Stimulated activated CD4-positive, alpha-beta T cell treated with anti-CD3 and anti-CD28 coated beads, Interleukin-2, amount 100 ng/mL, for 24 hours (primary cell): Measurements from ENCODE around the gene PIP5K1C.

Source experiments
- DNase-seq, 2 donors: peaks; one replicate each; pipeline ENCODE4 v3.0.0-alpha.2; 2020

The PIP5K1C gene

GRCh38 chr19:3693025-3693925 lies 7.0 kb downstream of the PIP5K1C start:
- no peak for DNase-seq

- DNase-seq, result peak; percentile 65 to 69
Measured at GRCh38 chr19:3692141-3693024, 7.9 kb downstream of the PIP5K1C start.

- DNase-seq, result no peak
Measured at GRCh38 chr19:3691726-3692125, 8.5 kb downstream of the PIP5K1C start.

GRCh38 chr19:3691372-3691716 lies 8.9 kb downstream of the PIP5K1C start:
- DNase-seq, result no peak

GRCh38 chr19:3690551-3691371 lies 9.5 kb downstream of the PIP5K1C start:
- no peak for DNase-seq

GRCh38 chr19:3687774-3688706 lies 12.2 kb downstream of the PIP5K1C start:
- DNase-seq, result peak; percentile 41 to 51

GRCh38 chr19:3687393-3687773 lies 12.9 kb downstream of the PIP5K1C start:
- DNase-seq, result no peak

- no peak for DNase-seq
Measured at GRCh38 chr19:3684817-3685410, 15.4 kb downstream of the PIP5K1C start.

GRCh38 chr19:3684054-3684816 lies 16.0 kb downstream of the PIP5K1C start:
- DNase-seq, result no peak

- no peak for DNase-seq
Measured at GRCh38 chr19:3683405-3684053, 16.7 kb downstream of the PIP5K1C start.

- no peak for DNase-seq
Measured at GRCh38 chr19:3682741-3683404, 17.4 kb downstream of the PIP5K1C start.

- DNase-seq, result no peak
Measured at GRCh38 chr19:3682286-3682685, 18.0 kb downstream of the PIP5K1C start.

GRCh38 chr19:3680939-3681338 lies 19.3 kb downstream of the PIP5K1C start:
- DNase-seq, result no peak

GRCh38 chr19:3679581-3679980 lies 20.7 kb downstream of the PIP5K1C start:
- no peak for DNase-seq

- DNase-seq, result no peak
Measured at GRCh38 chr19:3679138-3679537, 21.1 kb downstream of the PIP5K1C start.

GRCh38 chr19:3678188-3678587 lies 22.1 kb downstream of the PIP5K1C start:
- no peak for DNase-seq

- no peak for DNase-seq
Measured at GRCh38 chr19:3674784-3675543, 25.3 kb downstream of the PIP5K1C start.
